ENCODE measurements around the gene NTN4. TPM values are rescaled to one million over a fixed set of nuclear protein-coding genes. Genes with fewer than 3 reads are reported as not detected.
"Not testable (repeated sequence)": the region's sequence is repeated elsewhere in the genome, so short reads cannot be mapped to it uniquely, and the experiment has no call there.

NTN4 gene
- total RNA-seq, 1 donor from 2014 or later: 60.3 TPM

DNA sequence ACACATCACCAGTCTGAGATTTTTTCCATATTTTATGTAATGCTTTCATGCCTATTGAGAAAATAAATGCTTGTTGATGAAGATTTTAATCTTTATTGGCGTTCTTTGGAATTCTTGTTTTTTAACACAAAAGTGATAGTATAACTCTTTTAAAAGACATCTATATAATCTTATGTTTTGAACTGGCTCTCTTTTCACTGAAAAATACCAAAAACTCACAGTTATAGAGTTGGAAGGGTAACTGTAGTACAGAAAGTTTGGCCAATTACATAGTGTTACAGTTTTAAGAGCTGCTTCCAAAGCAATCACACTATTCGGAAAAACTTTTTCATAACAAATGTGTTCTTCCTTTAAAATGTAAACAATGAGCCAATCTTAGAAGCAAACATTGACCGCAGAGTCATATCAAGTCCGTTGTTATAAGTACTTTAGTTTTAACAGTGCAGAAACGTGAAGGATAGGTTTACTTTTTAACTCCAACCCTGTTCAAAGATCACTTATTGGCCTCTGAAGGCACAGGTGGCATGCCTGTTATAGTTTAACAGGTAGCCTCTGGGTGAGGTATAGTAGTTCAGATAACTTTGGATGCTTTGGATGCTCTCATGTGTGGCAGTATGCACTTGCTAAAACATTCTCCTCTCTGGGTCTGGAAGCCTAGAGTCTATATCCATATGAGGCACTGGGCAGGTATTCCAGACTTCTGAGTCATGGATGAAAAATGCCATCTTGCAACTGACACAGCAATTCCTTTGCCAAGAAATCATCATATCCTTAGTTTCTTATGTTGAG lies 12.1 kb upstream of the NTN4 start:
- DNase-seq (ENCODE audit: low spot score in 2 of 2) (no peak), FAIRE-seq (no peak)

DNA sequence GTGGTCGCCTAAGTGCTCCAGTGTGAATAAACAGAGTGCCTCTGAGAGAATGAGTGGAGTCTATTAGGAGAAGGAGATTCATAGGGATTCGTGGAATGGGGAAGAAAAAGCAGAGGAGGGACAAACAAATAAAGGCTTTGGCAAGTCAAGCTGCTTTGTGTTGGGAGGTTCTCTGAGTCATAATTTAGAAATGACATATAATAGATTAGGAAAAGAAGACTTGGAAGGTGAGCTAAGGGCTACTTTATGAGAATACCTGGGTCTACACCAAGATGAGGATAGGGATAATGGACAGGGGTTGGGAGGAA lies 6.4 kb upstream of the NTN4 start:
- DNase-seq (ENCODE audit: low spot score in 2 of 2) (no peak), FAIRE-seq (no peak)

DNA sequence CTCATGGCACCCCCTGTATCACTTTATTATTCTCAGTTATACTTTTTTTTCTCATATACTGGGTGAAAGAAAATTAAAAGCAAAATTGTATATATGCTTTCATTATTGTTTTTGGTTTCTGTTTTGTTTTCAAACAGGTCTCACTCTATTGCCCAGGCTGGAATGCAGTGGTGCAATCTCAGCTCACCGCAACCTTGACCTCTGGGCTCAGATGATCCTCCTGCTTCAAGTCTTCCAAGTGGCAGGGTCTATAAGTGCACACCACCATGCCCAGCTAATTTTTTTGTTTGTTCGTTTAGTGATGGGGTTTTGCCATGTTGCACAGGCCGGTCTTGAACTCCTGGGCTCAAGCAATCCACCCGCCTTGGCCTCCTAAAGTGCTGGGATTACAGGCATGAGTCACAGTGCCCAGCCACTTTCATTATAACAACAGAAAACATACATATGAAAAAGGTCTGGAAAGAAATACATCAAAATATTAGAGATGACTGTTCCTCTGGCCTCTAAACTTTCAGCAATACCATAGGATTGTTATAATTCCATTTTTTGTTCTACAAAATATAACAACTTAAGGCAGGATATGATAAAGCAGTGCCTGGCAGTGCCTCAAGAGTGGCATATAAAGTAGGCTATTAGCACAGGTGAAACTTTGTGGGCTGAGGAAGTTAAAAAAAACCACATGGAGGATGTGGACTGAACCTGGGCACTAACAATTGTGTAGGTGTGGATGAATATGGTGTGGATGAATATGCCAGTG lies 5.8 kb upstream of the NTN4 start:
- no peak for DNase-seq (ENCODE audit: low spot score in 2 of 2)
- FAIRE-seq: no peak

DNA sequence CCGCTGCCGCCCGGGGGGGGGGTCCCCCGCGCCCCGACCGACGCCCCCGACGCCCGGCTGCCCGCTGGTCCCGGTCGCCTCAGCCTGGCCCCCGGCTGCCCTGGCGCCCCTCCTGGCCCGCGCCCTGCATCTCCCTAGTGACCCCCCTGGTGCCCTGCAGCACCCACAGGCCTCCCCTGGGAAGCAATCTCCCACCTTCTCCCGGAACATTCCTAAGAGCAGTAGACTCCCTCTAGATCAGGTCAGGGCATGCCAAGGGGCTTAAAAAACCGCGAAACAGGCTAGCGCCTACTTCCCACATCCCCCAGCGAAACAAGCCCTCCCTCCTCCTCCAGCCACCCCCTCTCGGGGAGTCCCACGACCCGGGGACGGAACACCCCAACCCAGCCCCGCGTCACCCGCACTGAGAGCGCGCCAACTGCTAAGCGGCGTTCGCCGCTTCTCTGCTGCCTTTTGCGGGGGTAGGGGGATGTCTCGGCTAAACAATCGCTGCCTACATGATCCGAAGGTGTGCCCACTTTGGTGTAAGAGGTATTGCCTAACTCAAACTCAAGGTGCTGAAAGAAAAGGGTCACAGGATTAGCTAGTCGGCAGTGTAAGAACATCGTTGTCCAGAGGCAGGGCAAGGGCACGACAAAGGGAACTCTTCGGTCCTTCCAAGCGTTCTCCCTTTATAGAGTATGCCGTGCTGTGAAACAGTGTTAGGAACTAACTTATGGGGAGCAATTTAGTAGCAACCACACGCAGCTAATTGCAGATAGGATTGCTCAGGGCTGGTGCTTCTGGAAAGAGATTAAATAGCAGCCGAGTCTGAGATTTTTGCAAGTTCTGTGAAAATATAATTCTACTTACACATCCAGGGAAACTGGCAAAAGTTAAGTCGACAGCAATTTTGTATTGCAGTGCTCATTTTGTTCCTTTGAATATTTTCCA lies 619 bp upstream of the NTN4 start:
- no peak for FAIRE-seq
- peak in 1 of 2 donors; percentile 17 for DNase-seq (ENCODE audit: low spot score in 2 of 2)

DNA sequence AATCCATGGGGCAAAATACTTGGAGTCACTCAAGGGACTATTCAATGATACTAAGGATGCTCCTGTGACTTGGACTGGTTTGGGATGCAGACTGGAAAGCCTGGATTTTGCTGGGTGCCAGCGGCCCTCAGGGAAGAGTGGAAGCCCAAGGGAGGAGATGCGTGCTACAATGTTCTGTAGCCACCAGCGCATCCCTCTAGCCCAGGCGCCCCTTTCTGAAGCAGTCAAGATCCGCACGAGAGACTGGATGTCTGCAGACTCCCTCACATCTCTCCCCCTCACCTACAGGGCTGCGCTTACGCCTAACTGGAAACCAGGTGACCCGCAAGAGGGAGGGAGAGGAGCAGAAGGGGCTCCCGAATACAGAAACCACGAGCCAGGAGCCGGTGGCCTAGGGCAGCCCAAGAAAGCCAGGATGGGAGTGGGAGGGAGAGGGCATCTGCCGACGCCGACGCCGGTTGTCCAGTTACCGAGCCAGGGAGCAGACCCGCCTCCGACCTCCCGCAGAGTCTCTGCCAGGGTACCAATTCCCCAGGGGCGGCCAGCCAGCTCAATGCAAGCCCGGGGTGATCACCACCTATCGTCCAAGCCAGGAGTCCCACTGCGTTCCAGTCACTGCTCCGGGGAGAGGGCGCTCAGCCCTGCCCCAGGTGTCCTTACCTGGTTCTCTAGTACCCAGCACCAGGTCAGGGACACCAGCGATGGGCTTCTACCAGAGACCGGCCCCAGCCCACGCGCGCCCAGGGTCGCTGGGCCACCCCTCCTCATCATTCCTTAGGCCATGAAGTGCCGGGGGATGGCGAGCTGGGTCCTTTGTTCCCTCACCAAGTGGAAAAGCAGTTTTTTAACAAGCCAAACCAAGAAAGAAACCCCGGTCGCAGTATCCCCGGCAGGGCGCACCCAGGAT lies 1.2 kb downstream of the NTN4 start:
- DNase-seq (ENCODE audit: low spot score in 2 of 2) (peak in 1 of 2 donors; percentile 8), FAIRE-seq (no peak)

DNA sequence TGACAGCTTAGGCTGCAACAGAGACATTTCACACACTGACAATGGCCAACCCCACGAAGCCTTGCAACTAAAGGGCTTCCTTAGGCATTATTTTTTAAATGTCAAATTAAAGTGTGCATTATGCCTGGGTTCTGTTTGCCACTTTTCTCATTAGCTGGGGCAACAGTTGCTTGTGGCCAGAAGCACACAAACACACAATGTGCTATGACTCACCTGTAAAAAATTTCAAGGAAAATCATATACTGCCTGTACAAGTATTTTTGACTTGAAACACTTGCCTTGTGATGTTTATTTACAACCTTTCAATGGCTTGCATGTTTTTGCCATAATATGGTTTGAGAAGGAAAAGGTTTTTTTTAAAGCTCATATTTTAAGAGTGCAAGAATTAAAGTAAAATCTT lies 1.9 kb downstream of the NTN4 start:
- FAIRE-seq: no peak

DNA sequence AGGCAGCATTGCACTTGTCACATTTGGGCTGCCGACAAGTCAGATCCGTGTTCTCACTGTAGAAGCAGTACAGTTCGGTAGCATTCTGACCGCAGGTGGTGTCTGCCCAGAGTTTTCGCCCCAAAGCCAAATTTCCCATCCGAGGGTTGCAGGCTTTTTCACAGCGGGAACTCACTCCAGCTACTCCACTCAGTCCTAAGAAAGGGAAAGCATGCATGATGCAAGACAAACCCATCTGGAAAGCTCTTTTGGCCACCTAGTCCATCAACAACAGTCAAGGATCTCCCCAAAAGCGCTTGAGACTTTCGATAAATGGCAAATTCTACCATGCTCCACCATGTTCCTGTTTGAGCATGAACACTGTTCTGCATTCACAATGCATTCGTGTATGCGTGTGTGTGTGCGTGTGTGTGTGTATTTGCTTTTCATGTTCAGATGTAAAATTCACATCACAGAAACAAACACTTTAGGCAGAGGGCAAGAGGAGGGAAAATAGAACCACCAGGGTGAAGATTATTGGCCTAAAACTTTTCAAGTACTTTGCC lies 3.2 kb downstream of the NTN4 start:
- DNase-seq (ENCODE audit: low spot score in 2 of 2) (no peak), FAIRE-seq (no peak)

More for the DNA sequence above, 1.9 kb downstream of the NTN4 start:
- no peak for DNase-seq (ENCODE audit: low spot score in 2 of 2)

DNA sequence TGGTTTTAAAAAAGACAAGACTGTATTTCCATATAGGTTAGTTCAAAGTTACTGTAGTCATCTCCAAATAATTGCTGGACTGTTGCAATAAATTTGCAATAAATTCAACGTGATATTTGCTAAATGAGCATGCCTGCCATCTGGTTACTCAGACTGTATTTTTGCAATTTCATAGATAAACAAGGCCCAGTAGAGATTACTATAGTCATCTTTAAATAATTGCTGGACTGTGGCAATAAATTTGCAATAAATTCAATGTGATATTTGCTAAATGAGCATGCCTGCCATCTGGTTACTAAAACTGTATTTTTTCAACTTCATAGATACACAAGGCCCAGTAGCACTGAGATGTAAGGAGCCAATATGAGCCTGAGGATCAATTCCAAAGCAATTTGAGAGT lies 5.6 kb downstream of the NTN4 start:
- DNase-seq (ENCODE audit: low spot score in 2 of 2): no peak
- FAIRE-seq: no peak

DNA sequence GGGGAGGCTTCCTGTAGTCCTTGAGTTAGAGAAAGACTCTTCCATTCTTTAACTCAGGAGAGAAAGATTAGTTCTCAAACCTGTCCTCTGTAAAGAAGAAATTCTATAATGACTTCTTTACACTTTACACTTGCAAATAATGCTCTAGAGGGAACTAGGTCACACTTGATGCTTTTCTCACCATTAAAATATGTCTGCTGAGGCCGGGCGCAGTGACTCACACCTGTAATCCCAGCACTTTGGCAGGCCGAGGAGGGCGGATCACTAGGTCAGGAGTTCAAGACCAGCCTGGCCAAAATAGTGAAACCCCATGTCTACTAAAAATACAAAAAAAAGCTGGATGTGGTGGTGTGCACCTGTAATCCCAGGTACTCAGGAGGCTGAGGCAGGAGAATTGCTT lies 6.3 kb downstream of the NTN4 start:
- FAIRE-seq: no peak

DNA sequence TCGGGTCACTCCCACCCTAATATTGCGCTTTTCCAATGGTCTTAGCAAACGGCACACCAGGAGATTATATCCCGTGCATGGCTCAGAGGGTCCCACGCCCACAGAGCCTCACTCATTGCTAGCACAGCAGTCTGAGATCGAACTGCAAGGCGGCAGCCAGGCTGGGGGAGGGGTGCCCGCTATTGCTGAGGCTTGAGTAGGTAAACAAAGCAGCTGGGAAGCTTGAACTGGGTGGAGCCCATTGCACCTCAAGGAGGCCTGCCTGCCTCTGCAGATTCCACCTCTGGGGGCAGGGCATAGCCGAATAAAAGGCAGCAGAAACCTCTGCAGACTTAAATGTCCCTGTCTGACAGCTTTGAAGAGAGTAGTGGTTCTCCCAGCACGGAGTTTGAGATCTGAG lies 15.1 kb downstream of the NTN4 start:
- FAIRE-seq; DNase-seq (ENCODE audit: low spot score in 2 of 2): not testable (repeated sequence)

More for the DNA sequence above, 6.3 kb downstream of the NTN4 start:
- DNase-seq (ENCODE audit: low spot score in 2 of 2): no peak

DNA sequence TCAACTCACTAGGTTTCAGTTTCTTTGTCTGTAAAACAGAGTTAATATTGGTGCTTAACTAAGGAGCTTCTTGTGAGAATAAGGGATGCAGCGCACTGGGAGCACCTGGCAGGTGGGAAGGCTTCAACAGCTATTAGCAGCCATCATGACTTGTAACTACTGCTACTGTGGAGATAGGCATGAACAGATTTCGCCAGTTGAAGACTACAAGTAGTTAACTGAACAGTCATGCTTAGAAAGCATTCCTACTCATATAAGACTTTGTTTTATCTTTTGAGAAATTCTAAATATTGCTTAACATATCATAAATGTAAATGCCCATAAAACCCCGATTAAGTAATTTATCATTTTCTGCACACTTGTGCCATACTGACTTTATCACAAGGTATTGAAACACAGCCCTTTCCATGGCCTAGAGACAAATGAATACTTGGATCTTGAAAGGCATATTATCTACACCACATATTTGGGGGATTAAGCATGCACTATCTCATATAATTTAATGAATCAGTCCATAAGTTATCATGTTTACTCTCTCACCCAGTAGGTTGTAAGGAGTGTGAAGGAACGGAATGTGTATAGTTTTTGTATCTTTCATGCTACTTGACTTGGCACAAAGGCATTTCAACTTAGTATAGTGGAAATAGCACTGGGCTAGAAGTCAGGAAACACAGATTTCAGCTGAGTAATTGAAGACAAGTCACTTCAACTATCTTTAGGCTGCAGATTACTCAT lies 16.1 kb downstream of the NTN4 start:
- FAIRE-seq (no peak), DNase-seq (ENCODE audit: low spot score in 2 of 2) (no peak)

DNA sequence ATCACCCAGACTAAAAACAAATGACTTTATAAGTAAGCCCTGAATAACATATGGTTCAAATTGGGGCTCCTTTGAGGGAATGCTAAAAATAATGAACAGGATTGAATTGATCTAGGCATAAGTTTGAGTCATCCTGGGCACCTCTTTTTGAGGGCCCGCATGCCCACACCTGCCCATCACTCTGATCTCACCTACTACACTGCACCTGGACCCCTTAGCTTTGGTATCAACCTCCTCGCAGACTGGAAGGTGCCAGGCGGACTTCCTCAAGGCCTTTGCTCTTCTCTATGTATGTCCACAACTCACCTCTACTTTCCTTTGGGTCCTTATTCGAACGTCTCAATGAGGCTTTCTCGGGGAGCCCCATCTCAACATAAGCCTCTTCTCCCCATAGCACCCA lies 17.2 kb downstream of the NTN4 start:
- DNase-seq (ENCODE audit: low spot score in 2 of 2) (no peak), FAIRE-seq (no peak)

DNA sequence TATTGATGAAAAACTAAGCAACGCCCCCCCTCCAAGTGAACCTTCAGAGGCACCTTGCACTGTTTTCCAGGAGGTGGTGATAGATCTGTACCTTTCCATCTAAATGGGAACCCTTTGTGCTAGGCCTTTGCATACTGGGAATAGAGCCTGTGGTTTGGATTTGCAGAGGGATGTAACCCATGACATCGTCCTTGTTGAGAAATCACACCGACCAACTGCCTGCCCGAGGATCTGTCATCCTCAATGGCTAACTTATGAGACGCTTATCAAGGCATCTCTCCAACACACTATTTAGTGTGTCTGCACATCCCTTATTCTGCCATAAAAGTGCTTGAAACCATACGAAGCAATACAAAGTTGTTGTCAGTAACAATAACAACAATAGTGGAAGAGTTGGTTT lies 22.9 kb downstream of the NTN4 start:
- DNase-seq (ENCODE audit: low spot score in 2 of 2) (no peak), FAIRE-seq (no peak)

DNA sequence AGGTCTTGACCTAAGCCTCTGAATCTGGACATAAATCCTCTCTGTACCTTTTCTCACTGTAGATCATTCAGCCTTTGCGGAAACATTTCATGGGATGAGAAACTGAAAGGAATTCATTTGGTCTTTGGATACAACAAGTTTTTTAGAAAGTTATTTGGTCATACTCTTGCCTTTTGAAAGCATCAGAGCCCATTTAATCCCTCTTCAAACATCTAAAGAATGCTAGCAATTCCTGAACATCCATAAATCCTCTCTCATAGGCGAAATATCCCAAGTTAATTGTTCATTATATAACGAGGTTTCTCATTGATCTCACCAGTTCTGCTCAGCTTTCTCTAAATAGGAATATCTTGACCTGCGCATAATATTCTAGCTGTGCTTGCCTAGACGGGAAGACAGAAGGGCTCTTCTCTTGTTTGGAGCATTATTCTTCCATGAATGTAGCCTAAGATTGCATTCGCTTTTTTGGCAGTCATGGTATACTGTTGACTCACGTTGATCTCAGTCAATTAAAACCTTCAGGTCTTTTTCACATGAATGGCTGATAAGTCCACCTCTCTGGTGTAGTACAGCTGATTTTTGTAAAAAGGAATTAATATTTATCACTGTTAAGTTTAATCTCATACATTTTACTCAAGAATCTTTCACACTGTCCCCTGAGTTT lies 24.1 kb downstream of the NTN4 start:
- no peak for DNase-seq (ENCODE audit: low spot score in 2 of 2)
- FAIRE-seq: no peak

DNA sequence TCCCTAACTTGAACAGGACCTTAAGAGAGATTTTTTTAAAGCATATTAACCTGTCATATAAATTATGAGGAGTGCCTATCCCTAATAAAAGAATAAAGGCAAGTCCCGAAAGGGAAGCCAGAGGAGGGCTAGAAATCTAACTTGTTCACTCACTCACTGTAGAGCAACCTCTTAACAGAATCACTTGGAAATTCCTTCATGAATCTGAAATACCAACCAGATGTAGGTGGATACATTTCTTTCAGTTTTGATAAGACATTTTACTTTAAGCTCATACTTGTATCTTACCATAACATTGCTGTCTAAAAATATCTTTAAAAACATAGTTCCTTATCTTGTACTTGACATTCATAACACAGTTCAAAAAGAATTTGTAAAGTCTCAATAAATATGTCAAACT lies 25.7 kb downstream of the NTN4 start:
- DNase-seq (ENCODE audit: low spot score in 2 of 2) (no peak), FAIRE-seq (no peak)

DNA sequence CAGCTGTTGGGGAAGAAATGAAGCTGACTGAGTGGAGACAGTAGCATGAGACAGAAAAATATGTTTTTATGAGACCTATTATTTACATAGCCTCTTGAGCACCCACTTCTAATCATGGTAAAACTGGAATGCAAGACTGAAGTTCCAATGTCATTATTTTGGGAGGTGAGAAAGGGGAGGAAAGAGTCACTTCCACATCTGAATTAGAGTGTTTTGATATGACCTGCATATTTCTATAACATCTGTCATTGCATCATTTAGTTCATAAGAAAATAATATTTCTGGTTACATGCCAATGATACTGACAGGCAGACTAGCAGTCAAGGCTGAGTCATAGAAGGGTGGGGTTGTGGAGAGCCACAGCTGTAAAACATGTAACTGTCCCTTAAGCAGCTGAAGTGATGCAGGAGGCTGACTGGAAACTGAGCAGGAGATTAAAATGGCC lies 26.7 kb downstream of the NTN4 start:
- FAIRE-seq (no peak), DNase-seq (ENCODE audit: low spot score in 2 of 2) (no peak)

DNA sequence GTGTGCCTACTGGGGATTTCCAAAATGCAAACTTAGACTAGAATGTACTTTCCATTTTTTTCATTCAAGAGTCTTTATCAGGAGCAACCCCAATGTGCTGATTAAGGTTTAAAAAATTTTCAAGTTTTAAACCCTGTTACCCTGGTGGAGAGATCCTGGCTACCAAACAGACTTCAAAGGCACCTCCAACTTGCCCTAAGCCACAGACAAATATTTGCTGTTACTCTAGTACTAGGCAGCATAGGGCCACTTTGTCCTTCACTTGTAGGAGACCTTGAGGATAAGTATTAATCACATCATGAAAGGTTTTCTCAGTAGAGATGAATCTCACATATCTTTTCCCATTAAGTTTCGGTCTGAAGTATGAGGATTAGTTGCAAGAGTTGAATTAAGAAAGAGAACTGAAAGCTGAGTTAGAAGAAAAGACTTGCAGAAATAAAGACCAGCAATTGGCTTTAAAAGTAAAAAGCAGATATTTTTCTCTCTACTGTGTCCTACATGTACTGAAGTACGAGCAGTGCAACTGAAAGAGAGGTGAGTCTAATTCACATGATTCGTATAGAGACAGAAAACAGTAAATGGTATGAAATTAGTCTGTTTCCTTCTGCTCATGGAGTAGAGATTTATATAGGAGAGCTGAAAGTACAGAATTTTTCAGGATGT lies 28.3 kb downstream of the NTN4 start:
- FAIRE-seq: no peak
- DNase-seq (ENCODE audit: low spot score in 2 of 2): no peak

DNA sequence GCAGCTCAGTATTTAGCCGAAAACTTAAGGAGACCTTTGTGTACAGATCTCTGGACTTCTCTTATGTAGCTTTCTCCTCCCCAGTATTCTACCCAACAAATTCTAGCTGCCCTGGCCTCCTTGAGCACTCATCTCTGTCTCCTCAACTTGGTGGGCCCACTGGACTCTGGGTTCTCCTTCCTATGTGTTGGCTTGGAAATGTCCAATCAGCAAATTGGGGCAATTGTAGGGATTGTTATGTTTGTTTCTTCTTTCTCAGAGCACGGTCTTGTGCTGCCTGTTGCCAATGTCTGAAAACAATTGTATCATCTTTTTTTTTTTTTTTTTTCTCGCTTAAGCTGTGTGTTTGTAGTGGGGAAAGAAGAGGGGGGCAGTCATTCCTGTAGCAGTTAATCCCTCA lies 30.2 kb downstream of the NTN4 start:
- FAIRE-seq (no peak), DNase-seq (ENCODE audit: low spot score in 2 of 2) (no peak)

Measured in frontal cortex (tissue), 4 donors.